Stimulated activated CD4-positive, alpha-beta T cell treated with anti-CD3 and anti-CD28 coated beads, Interleukin-2, amount 100 ng/mL, for 4 hours (primary cell): Measurements from ENCODE around the gene ODAD4.

Experiments used
- DNase-seq: peaks from one replicate; pipeline ENCODE4 v3.0.0-alpha.2; 2020; ENCODE audit warnings: low read depth

ODAD4 gene

GRCh38 chr17:41930009-41930832 lies at the start of gene ODAD4:
TSS of gene ODAD4 (plus strand) at chr17:41930617. CDS start at chr17:41930724, 107 bp downstream.
- peak; percentile 93 for DNase-seq

GRCh38 chr17:41882756-41883155 lies 47.7 kb upstream of the ODAD4 start:
- no peak for DNase-seq

- DNase-seq, result no peak
Observed at GRCh38 chr17:41885733-41886132, 44.7 kb upstream of the ODAD4 start.

- no peak for DNase-seq
Observed at GRCh38 chr17:41888332-41888965, 42.0 kb upstream of the ODAD4 start.

GRCh38 chr17:41891135-41892020 lies 39.0 kb upstream of the ODAD4 start:
- DNase-seq, result no peak

- DNase-seq, result no peak
Observed at GRCh38 chr17:41892021-41892376, 38.4 kb upstream of the ODAD4 start.

GRCh38 chr17:41893384-41893783 lies 37.0 kb upstream of the ODAD4 start:
- no peak for DNase-seq

GRCh38 chr17:41894791-41895331 lies 35.6 kb upstream of the ODAD4 start:
- DNase-seq, result no peak

GRCh38 chr17:41895617-41896016 lies 34.8 kb upstream of the ODAD4 start:
- no peak for DNase-seq

GRCh38 chr17:41896726-41897125 lies 33.7 kb upstream of the ODAD4 start:
- no peak for DNase-seq

GRCh38 chr17:41901646-41902045 lies 28.8 kb upstream of the ODAD4 start:
- DNase-seq, result no peak

- DNase-seq, result no peak
Observed at GRCh38 chr17:41904242-41904841, 26.1 kb upstream of the ODAD4 start.

- DNase-seq, result no peak
Observed at GRCh38 chr17:41905172-41905571, 25.2 kb upstream of the ODAD4 start.

- no peak for DNase-seq
Observed at GRCh38 chr17:41906465-41907184, 23.8 kb upstream of the ODAD4 start.

- DNase-seq, result no peak
Observed at GRCh38 chr17:41907185-41907556, 23.2 kb upstream of the ODAD4 start.

GRCh38 chr17:41907633-41908539 lies 22.5 kb upstream of the ODAD4 start:
- DNase-seq, result no peak

- no peak for DNase-seq
Observed at GRCh38 chr17:41909088-41909487, 21.3 kb upstream of the ODAD4 start.

GRCh38 chr17:41910701-41911391 lies 19.6 kb upstream of the ODAD4 start:
- no peak for DNase-seq

GRCh38 chr17:41912925-41913324 lies 17.5 kb upstream of the ODAD4 start:
- DNase-seq, result no peak

GRCh38 chr17:41913798-41914197 lies 16.6 kb upstream of the ODAD4 start:
- DNase-seq, result no peak
